HepG2 (cell line): Measurements from ENCODE around the gene EGR4. TPM values are rescaled to one million over a fixed set of nuclear protein-coding genes. Genes with fewer than 3 reads are reported as not detected.

ENCODE experiments used
- CREB1 ChIP-seq, 2 experiments: fragments of 450-650 bp in 1 of 2; IDR thresholded peaks; 2 replicates each; pipeline ENCODE4 v1.6.1; 2016 to 2017; ENCODE audit warnings: control low read depth in 1 of 2, mild to moderate bottlenecking in 1 of 2, missing compliant biosample characterization in 1 of 2, missing genetic modification characterization in 1 of 2
- ELF3 ChIP-seq: IDR thresholded peaks from 2 replicates; pipeline ENCODE4 v1.6.1; 2016; ENCODE audit warnings: missing genetic modification reagents, missing compliant biosample characterization
- ERF ChIP-seq: IDR thresholded peaks from 2 replicates; pipeline ENCODE4 v1.6.1; 2018; ENCODE audit warnings: missing biosample characterization, missing genetic modification reagents
- KAT2B ChIP-seq: fragments of 150-350 bp; IDR thresholded peaks from 2 replicates; pipeline ENCODE4 v1.6.1; 2014; ENCODE audit warnings: low read depth, low read length, borderline replicate concordance
- KAT7 ChIP-seq: IDR thresholded peaks from 2 replicates; pipeline ENCODE4 v1.6.1; 2018; ENCODE audit warnings: borderline replicate concordance, missing compliant biosample characterization
- KAT8 ChIP-seq: IDR thresholded peaks from 2 replicates; pipeline ENCODE4 v1.6.1; 2016; ENCODE audit warnings: missing genetic modification reagents, missing compliant biosample characterization
- MAZ ChIP-seq, 2 experiments: sonication (generic) in 1 of 2; formaldehyde crosslinking in 1 of 2; IDR thresholded peaks; 2 replicates each; pipeline versions ENCODE4 v1.5.0 to v1.6.1; 2012 to 2020; ENCODE audit warnings: low read depth in 2 of 2, mild to moderate bottlenecking in 2 of 2, borderline replicate concordance in 1 of 2, improper control_type of control experiment in 1 of 2, low read length in 1 of 2, missing genetic modification reagents in 1 of 2, moderate library complexity in 1 of 2
- MED8 ChIP-seq: sonication (generic); formaldehyde crosslinking; IDR thresholded peaks from 2 replicates; pipeline ENCODE4 v1.8.1; 2023; ENCODE audit warnings: mild to moderate bottlenecking, missing genetic modification reagents; ENCODE audit not compliant: insufficient replicate concordance
- MEIS2 ChIP-seq: sonication (generic); formaldehyde crosslinking; IDR thresholded peaks from 2 replicates; pipeline ENCODE4 v1.9.0; 2021; ENCODE audit warnings: mild to moderate bottlenecking, missing genetic modification reagents
- MIER3 ChIP-seq: IDR thresholded peaks from 2 replicates; pipeline ENCODE4 v1.6.1; 2016; ENCODE audit warnings: missing compliant biosample characterization, borderline replicate concordance
- NR2F6 ChIP-seq, 2 experiments: IDR thresholded peaks; 2 replicates each; pipeline ENCODE4 v1.6.1; 2016; ENCODE audit warnings: antibody characterized with exemption in 1 of 2, mild to moderate bottlenecking in 1 of 2
- REXO4 ChIP-seq: sonication (generic); formaldehyde crosslinking; IDR thresholded peaks from 2 replicates; pipeline ENCODE4 v1.8.0; 2022; ENCODE audit warnings: missing genetic modification reagents, mild to moderate bottlenecking, borderline replicate concordance
- SALL2 ChIP-seq: sonication (generic); formaldehyde crosslinking; IDR thresholded peaks from 2 replicates; pipeline ENCODE4 v1.8.1; 2023; ENCODE audit warnings: mild to moderate bottlenecking, missing genetic modification reagents, inconsistent platforms
- SIN3A ChIP-seq: IDR thresholded peaks from 2 replicates; pipeline ENCODE4 v1.6.1; 2011; ENCODE audit warnings: low read depth, mild to moderate bottlenecking, control low read depth, low read length, borderline replicate concordance
- SMC3 ChIP-seq: IDR thresholded peaks from 2 replicates; pipeline ENCODE4 v1.6.1; 2011; ENCODE audit warnings: low read length, improper control_type of control experiment
- TGIF2 ChIP-seq: IDR thresholded peaks from 2 replicates; pipeline ENCODE4 v1.6.1; 2016; ENCODE audit warnings: control low read depth, missing compliant biosample characterization
- ZFP82 ChIP-seq: sonication (generic); formaldehyde crosslinking; IDR thresholded peaks from 2 replicates; pipeline ENCODE4 v1.5.1; 2020; ENCODE audit warnings: mild to moderate bottlenecking, missing genetic modification reagents, borderline replicate concordance
- ZMYM3 ChIP-seq: sonication (generic); formaldehyde crosslinking; IDR thresholded peaks from 2 replicates; pipeline ENCODE4 v1.5.1; 2020; ENCODE audit warnings: mild to moderate bottlenecking, missing genetic modification reagents
- ZMYM4 ChIP-seq: sonication (generic); formaldehyde crosslinking; IDR thresholded peaks from 2 replicates; pipeline ENCODE4 v1.8.1; 2023; ENCODE audit warnings: mild to moderate bottlenecking, missing genetic modification reagents
- ZNF264 ChIP-seq: sonication (generic); formaldehyde crosslinking; IDR thresholded peaks from 2 replicates; pipeline ENCODE4 v1.4.0; 2020; ENCODE audit warnings: missing genetic modification reagents
- ZNF766 ChIP-seq: sonication (generic); formaldehyde crosslinking; IDR thresholded peaks from 2 replicates; pipeline ENCODE4 v1.5.0; 2020; ENCODE audit warnings: missing genetic modification reagents, borderline replicate concordance
- polyA plus RNA-seq, 8 experiments: library from polyadenylated mRNA; depleted of rRNA in 3 of 8; stranded (reverse) in 7 of 8; unstranded in 1 of 8; fragments of >200 nt; fragmentation: Illumina TruSeq in 4 of 8; extraction: Trizol in 4 of 8; gene quantifications; 2 replicates each; pipeline versions ENCODE4 v1.2.1 to v1.2.3, GENCODE V29; 2011 to 2016; ENCODE audit warnings: low read depth in 4 of 8, missing spikeins in 1 of 8, mixed read lengths in 1 of 8; ENCODE audit not compliant: insufficient read depth in 1 of 8
- total RNA-seq, 5 experiments: library from RNA; depleted of rRNA; stranded (reverse); fragments of >200 nt; fragmentation: Illumina TruSeq; extraction: Trizol; gene quantifications; 2 replicates each; pipeline ENCODE4 v1.2.3, GENCODE V29; 2016; ENCODE audit warnings: low read depth in 1 of 5
- TF ChIP-seq, protein P1 (sequence below): IDR thresholded peaks from 2 replicates; pipeline ENCODE4 v1.6.1; 2016; ENCODE audit warnings: missing genetic modification reagents, missing compliant biosample characterization
- TF ChIP-seq, protein P2 (sequence below): sonication (generic); formaldehyde crosslinking; IDR thresholded peaks from 2 replicates; pipeline ENCODE4 v1.5.0; 2020; ENCODE audit warnings: missing genetic modification reagents
- TF ChIP-seq, protein P3 (sequence below): sonication (generic); formaldehyde crosslinking; IDR thresholded peaks from 2 replicates; pipeline ENCODE4 v1.4.0; 2020; ENCODE audit warnings: low read depth, missing genetic modification reagents

The EGR4 gene
- total and polyA plus RNA-seq, 2 of the 13 experiments (the other 11 are each of a cell fraction or from before 2014, with no cell fraction given): not detected

DNA sequence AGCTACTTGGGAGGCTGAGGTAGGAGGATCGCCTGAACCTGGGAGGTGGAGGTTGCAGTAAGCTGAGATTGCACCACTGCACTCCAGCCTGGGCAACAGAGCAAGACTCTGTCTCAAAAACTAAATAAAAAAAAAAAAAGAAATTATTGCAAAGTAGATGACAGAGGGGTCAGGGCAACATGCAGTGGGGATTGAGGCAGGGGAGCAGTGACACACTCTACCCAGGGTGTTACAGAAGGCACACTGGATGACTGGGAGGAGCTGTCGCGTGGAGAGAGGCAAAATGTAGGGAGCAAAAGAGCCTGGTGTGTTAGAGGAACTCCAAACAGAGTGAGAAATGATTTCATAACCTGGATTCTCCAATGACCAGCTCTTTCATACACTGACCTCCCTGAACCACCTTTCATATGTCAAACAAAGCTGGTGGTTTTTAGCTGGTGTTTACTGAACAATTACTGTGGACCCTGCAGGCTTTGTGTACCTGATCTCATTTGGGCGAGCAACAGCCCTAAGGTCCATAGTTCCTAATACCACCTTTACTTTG lies 31.2 kb downstream of the EGR4 start (continued):
- 0 out of 2 replicates have a peak, but pooled peaks have one; percentile 15 for TF ChIP-seq MEIS2 (CRISPR knock-in tag)
- no peak for TF ChIP-seq ZNF766 (CRISPR knock-in tag)
- TF ChIP-seq REXO4 (CRISPR knock-in tag): no peak
- peak; percentile 82; the same call in 1 of the 2 replicates for TF ChIP-seq MIER3 (CRISPR knock-in tag)
- no peak for TF ChIP-seq KAT2B
- TF ChIP-seq MAZ (IDR thresholded peaks at IDR 0.05; ENCODE audit: borderline replicate concordance, low read depth, low read length): no peak
- peak; percentile 41; the same call in 1 of the 2 replicates for TF ChIP-seq MAZ (CRISPR knock-in tag; IDR thresholded peaks at IDR 0.05; ENCODE audit: low read depth)
- TF ChIP-seq KAT8: peak; percentile 75; the same call in 1 of the 2 replicates
- TF ChIP-seq ELF3: peak; percentile 67
- 0 out of 2 replicates have a peak, but pooled peaks have one; percentile 32 for TF ChIP-seq CREB1 (IDR thresholded peaks at IDR 0.05)
- TF ChIP-seq CREB1 (CRISPR knock-in tag; IDR thresholded peaks at IDR 0.05): no peak; the same call in 1 of the 2 replicates
- TF ChIP-seq, protein P1, sequence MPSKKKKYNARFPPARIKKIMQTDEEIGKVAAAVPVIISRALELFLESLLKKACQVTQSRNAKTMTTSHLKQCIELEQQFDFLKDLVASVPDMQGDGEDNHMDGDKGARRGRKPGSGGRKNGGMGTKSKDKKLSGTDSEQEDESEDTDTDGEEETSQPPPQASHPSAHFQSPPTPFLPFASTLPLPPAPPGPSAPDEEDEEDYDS (CRISPR knock-in tag): peak; percentile 55
- TF ChIP-seq NR2F6 (IDR thresholded peaks at IDR 0.05): peak; percentile 91
- peak; percentile 93 for TF ChIP-seq NR2F6 (CRISPR knock-in tag; IDR thresholded peaks at IDR 0.05)
- no peak for TF ChIP-seq ZFP82
- TF ChIP-seq, protein P2, sequence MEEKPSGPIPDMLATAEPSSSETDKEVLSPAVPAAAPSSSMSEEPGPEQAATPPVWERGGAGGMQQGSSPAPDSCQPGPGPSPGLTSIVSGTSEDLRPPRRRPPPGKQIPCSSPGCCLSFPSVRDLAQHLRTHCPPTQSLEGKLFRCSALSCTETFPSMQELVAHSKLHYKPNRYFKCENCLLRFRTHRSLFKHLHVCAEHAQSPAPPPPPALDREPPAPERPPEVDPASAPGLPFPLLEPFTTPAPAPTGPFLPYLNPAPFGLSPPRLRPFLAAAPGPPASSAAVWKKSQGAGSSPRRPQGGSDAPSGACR: peak; percentile 73; the same call in 1 of the 2 replicates
- peak; percentile 7; the same call in 1 of the 2 replicates for TF ChIP-seq SMC3
- peak; percentile 95 for TF ChIP-seq ZMYM3
- 0 out of 2 replicates have a peak, but pooled peaks have one; percentile 23 for TF ChIP-seq SALL2 (CRISPR knock-in tag)
- peak; percentile 76; the same call in 1 of the 2 replicates for TF ChIP-seq TGIF2 (CRISPR knock-in tag)
- TF ChIP-seq, protein P3, sequence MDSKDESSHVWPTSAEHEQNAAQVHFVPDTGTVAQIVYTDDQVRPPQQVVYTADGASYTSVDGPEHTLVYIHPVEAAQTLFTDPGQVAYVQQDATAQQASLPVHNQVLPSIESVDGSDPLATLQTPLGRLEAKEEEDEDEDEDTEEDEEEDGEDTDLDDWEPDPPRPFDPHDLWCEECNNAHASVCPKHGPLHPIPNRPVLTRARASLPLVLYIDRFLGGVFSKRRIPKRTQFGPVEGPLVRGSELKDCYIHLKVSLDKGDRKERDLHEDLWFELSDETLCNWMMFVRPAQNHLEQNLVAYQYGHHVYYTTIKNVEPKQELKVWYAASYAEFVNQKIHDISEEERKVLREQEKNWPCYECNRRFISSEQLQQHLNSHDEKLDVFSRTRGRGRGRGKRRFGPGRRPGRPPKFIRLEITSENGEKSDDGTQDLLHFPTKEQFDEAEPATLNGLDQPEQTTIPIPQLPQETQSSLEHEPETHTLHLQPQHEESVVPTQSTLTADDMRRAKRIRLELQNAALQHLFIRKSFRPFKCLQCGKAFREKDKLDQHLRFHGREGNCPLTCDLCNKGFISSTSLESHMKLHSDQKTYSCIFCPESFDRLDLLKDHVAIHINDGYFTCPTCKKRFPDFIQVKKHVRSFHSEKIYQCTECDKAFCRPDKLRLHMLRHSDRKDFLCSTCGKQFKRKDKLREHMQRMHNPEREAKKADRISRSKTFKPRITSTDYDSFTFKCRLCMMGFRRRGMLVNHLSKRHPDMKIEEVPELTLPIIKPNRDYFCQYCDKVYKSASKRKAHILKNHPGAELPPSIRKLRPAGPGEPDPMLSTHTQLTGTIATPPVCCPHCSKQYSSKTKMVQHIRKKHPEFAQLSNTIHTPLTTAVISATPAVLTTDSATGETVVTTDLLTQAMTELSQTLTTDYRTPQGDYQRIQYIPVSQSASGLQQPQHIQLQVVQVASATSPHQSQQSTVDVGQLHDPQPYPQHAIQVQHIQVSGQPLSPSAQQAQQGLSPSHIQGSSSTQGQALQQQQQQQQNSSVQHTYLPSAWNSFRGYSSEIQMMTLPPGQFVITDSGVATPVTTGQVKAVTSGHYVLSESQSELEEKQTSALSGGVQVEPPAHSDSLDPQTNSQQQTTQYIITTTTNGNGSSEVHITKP: 0 out of 2 replicates have a peak, but pooled peaks have one; percentile 65
- peak; percentile 44; the same call in 1 of the 2 replicates for TF ChIP-seq SIN3A
- TF ChIP-seq KAT7 (CRISPR knock-in tag): peak; percentile 38; the same call in 1 of the 2 replicates
- TF ChIP-seq ZNF264 (CRISPR knock-in tag): peak; percentile 82; the same call in 1 of the 2 replicates
- peak; percentile 61 for TF ChIP-seq ZMYM4
- TF ChIP-seq MED8: no peak
- peak; percentile 90 for TF ChIP-seq ERF (CRISPR knock-in tag)
